ENCODE data around the gene TRAM2.

TRAM2 gene

GRCh38 chr6:52531834-52532233, 45.0 kb downstream of the TRAM2 start:
- DNase-seq (ENCODE audit: low spot score), result no peak

GRCh38 chr6:52531396-52531795, 45.5 kb downstream of the TRAM2 start:
- DNase-seq (ENCODE audit: low spot score), result no peak

GRCh38 chr6:52530351-52530750, 46.5 kb downstream of the TRAM2 start:
- DNase-seq (ENCODE audit: low spot score), result no peak

- DNase-seq (ENCODE audit: low spot score), result no peak
These were observed 47.5 kb downstream of the TRAM2 start for GRCh38 chr6:52529311-52529710.

GRCh38 chr6:52527436-52527835, 49.4 kb downstream of the TRAM2 start:
- no peak for DNase-seq (ENCODE audit: low spot score)

GRCh38 chr6:52526634-52527033, 50.2 kb downstream of the TRAM2 start:
- no peak for DNase-seq (ENCODE audit: low spot score)

GRCh38 chr6:52524918-52525317, 51.9 kb downstream of the TRAM2 start:
- no peak for DNase-seq (ENCODE audit: low spot score)

- DNase-seq (ENCODE audit: low spot score), result no peak
These were observed 53.3 kb downstream of the TRAM2 start for GRCh38 chr6:52523378-52524142.

GRCh38 chr6:52522655-52523054, 54.2 kb downstream of the TRAM2 start:
- no peak for DNase-seq (ENCODE audit: low spot score)

- DNase-seq (ENCODE audit: low spot score), result no peak
These were observed 54.7 kb downstream of the TRAM2 start for GRCh38 chr6:52522151-52522626.

GRCh38 chr6:52519618-52520017, 57.2 kb downstream of the TRAM2 start:
- no peak for DNase-seq (ENCODE audit: low spot score)

- DNase-seq (ENCODE audit: low spot score), result no peak
These were observed 58.4 kb downstream of the TRAM2 start for GRCh38 chr6:52518279-52518945.

GRCh38 chr6:52517502-52518278, 59.2 kb downstream of the TRAM2 start:
- no peak for DNase-seq (ENCODE audit: low spot score)

GRCh38 chr6:52516943-52517342, 59.9 kb downstream of the TRAM2 start:
- DNase-seq (ENCODE audit: low spot score), result no peak

GRCh38 chr6:52516269-52516668, 60.6 kb downstream of the TRAM2 start:
- DNase-seq (ENCODE audit: low spot score), result no peak

GRCh38 chr6:52515219-52515960, 61.5 kb downstream of the TRAM2 start:
- no peak for DNase-seq (ENCODE audit: low spot score)

GRCh38 chr6:52514514-52514913, 62.3 kb downstream of the TRAM2 start:
- DNase-seq (ENCODE audit: low spot score), result no peak

- no peak for DNase-seq (ENCODE audit: low spot score)
These were observed 63.0 kb downstream of the TRAM2 start for GRCh38 chr6:52513896-52514295.

GRCh38 chr6:52513464-52513863, 63.4 kb downstream of the TRAM2 start:
- DNase-seq (ENCODE audit: low spot score), result no peak

GRCh38 chr6:52512199-52512598, 64.7 kb downstream of the TRAM2 start:
- no peak for DNase-seq (ENCODE audit: low spot score)

- DNase-seq (ENCODE audit: low spot score), result no peak
These were observed 65.2 kb downstream of the TRAM2 start for GRCh38 chr6:52511572-52512151.
